T follicular helper cell (primary cell): ENCODE results near the gene GPRC5A.

ENCODE experiments used
- DNase-seq: peaks from one replicate; pipeline ENCODE4 v3.0.0-alpha.2; 2020; ENCODE audit warnings: low read depth

GPRC5A gene

GRCh38 chr12:12909995-12910420 is 18.6 kb downstream of the GPRC5A start:
- DNase-seq, result no peak

- DNase-seq, result no peak
These were observed 21.3 kb downstream of the GPRC5A start for GRCh38 chr12:12912711-12913110.

GRCh38 chr12:12915656-12916055 is 24.3 kb downstream of the GPRC5A start:
- DNase-seq, result no peak

GRCh38 chr12:12916135-12916944 is 25.0 kb downstream of the GPRC5A start:
- DNase-seq, result peak; percentile 73

- no peak for DNase-seq
These were observed 26.2 kb downstream of the GPRC5A start for GRCh38 chr12:12917517-12917916.

GRCh38 chr12:12918781-12919389 is 27.5 kb downstream of the GPRC5A start:
- DNase-seq, result no peak

- no peak for DNase-seq
These were observed 28.5 kb downstream of the GPRC5A start for GRCh38 chr12:12919666-12920435.

- no peak for DNase-seq
These were observed 30.8 kb downstream of the GPRC5A start for GRCh38 chr12:12922191-12922616.

GRCh38 chr12:12922978-12923377 is 31.6 kb downstream of the GPRC5A start:
- no peak for DNase-seq

- no peak for DNase-seq
These were observed 32.8 kb downstream of the GPRC5A start for GRCh38 chr12:12924169-12924568.

GRCh38 chr12:12925388-12925787 is 34.0 kb downstream of the GPRC5A start:
- no peak for DNase-seq

- DNase-seq, result no peak
These were observed 35.3 kb downstream of the GPRC5A start for GRCh38 chr12:12926571-12927071.

GRCh38 chr12:12927211-12928079 is 36.1 kb downstream of the GPRC5A start:
- no peak for DNase-seq

GRCh38 chr12:12929696-12930095 is 38.3 kb downstream of the GPRC5A start:
- no peak for DNase-seq

GRCh38 chr12:12930633-12931219 is 39.4 kb downstream of the GPRC5A start:
- no peak for DNase-seq

GRCh38 chr12:12933742-12934141 is 42.4 kb downstream of the GPRC5A start:
- DNase-seq, result no peak

GRCh38 chr12:12934556-12934955 is 43.2 kb downstream of the GPRC5A start:
- no peak for DNase-seq

- no peak for DNase-seq
These were observed 45.7 kb downstream of the GPRC5A start for GRCh38 chr12:12936983-12937491.

GRCh38 chr12:12938541-12938940 is 47.2 kb downstream of the GPRC5A start:
- no peak for DNase-seq

- no peak for DNase-seq
These were observed 48.5 kb downstream of the GPRC5A start for GRCh38 chr12:12939888-12940287.
